HG03159 (cell line): ENCODE data around the gene RHBDD1.

ENCODE experiments used
- ATAC-seq: cut with Tn5 transposase; IDR thresholded peaks from one replicate; pipeline ENCODE4 v1.9.1; 2021; ENCODE audit warnings: mild to moderate bottlenecking, moderate library complexity; ENCODE audit not compliant: unreplicated experiment

The RHBDD1 gene

DNA sequence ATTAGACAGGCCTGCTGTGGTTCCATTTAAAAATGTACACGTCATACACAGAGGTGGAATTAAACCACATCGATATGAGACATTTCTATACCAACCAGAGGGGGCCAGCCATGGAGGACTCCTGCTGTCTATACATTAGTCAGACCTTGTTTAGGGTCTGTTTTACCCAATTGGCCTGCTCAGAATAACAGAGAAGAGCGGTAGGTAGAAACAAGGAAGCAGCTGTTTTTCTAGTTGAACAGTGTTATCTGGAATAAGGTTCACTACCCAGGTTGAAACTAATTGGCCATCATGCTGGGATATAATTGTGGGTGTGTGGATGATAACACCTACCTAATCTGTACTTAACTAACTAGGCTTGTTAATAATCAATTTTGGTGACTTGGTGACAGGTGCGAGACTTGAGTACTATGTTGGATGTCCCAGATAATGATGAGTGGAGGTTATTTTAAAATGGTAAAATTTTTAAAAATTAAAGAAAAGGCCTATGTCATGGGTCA lies 47.5 kb downstream of the RHBDD1 start:
- ATAC-seq = no peak

DNA sequence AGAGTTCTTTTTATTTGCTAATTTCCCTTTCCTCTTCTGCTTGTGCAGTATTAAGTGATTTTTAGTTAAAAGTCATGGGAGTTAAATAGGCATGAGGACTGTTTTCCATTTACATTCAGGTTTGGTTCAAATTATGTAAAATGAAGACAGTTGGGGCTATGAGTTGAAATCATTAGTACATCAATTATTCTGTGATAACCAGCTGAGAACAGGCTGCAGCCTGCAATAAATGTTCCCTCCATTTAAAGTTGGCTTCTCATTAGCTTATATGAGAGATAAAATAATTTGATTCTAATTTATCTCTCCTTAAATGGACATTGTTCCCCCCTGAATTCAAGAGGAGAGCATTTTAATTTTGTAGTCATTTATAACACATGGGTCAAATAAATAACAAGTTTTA lies 48.3 kb downstream of the RHBDD1 start:
- no peak for ATAC-seq

DNA sequence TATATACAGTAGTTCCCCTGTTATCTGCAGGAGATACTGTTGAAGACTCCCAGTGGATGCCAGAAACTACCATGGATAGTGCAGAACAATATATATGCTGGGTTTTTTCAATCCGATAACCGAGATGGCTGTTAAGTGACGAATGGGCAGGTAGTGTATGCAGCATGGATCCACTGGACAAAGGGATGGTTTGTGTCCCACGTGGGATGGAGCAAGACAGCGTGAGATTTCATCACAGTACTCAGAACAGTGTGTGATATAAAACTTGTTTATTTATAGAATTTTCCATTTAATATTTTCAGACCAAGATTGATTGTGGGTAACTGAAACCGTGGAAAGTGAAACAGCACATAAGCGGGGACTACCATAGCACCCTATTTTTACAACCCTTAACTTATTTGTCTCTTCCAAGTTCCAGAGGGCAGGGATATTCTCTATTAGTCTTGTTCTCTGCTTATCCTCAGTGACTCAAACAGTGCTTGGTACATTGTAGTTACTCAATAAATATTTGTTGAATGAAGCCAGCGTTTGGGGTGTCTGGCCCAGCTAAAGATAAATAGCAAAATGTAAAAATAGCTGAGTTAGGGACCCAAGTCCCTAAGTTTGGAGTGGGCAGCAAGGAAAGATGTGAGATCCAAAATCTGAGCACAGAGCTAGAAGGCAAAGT lies 50.0 kb downstream of the RHBDD1 start:
- ATAC-seq = no peak

DNA sequence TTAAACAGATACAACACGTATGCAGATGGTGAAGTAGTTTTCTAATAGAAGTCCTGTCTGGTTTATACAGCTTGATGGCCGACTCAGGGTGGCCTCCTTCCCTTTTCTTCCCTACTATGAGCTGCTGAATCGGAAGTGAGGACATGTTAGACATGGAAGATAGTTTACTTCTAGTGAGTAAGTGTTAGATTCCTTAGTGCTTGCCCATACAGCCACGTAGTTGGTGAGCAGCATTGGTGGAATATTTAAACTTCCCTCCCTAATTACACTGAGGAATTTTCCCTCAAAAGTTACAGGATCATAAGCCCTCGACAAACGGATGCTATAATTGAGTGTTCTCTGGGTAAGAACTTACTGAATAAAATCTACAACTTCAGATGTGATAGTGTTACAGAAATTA lies 52.1 kb downstream of the RHBDD1 start:
- no peak for ATAC-seq

DNA sequence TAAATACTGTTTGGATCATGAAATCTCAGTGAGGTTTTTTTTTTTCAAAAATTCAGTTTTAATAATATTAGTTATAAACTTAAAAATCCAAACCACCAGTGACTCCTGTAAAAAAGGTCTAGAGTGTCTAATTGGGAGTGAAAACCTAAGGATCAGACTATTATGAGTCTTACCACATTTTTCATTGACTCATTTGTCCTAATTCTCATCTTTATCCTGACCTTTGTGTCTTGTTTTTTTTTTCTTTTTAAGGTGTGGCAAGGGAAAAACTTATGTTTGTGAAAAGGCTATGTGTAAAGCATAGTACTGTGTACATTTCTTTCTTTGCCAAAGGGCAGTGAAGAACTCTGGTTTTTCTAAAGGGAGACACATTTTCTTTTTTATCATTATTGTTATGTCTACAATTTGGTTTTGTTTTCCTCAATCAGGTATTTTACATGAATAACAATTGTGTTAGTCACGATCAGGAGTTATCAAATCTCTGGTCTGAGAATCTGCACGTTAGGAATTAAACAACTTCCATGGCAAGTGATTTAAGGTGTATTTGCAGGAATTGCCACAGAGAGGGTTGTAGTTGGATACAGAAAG lies 52.6 kb downstream of the RHBDD1 start:
- ATAC-seq = no peak

DNA sequence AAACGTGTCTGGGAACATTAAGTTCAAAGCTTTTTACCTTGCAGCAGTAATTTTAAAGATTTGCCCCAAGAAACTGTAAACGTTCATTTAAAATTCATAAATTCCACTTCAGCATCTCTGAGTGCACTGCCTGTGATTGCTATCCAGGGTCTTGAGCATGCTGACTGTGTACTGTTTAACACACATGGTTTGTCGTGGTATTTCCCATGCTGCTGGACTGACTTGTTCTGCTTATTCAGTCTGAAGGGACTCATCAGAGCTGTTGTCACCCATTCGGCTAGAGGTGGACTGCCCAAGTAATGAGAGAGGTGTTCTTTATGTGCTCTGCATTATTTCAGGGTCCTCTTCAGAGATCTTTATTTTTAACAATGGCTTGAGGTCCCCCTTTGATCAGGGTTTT lies 53.1 kb downstream of the RHBDD1 start:
- ATAC-seq = no peak

DNA sequence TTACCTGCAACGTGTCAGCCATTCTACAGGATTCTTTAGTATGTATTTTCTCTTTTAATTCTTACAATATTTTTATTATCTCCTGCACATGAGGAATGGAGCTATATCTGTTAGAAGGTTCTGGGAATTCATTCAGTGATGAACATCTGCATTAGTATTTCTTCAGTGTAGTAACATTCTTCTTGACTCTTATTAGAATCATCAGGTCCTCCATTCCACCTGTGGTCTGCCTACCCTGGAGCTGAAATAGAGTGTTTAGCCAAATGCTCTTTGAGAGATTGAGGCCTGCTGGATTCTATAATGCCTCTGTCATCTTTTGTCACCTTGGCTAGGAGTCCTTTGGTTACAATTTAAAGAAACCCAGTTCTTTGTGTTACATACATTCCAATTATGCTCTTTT lies 54.4 kb downstream of the RHBDD1 start:
- no peak for ATAC-seq

DNA sequence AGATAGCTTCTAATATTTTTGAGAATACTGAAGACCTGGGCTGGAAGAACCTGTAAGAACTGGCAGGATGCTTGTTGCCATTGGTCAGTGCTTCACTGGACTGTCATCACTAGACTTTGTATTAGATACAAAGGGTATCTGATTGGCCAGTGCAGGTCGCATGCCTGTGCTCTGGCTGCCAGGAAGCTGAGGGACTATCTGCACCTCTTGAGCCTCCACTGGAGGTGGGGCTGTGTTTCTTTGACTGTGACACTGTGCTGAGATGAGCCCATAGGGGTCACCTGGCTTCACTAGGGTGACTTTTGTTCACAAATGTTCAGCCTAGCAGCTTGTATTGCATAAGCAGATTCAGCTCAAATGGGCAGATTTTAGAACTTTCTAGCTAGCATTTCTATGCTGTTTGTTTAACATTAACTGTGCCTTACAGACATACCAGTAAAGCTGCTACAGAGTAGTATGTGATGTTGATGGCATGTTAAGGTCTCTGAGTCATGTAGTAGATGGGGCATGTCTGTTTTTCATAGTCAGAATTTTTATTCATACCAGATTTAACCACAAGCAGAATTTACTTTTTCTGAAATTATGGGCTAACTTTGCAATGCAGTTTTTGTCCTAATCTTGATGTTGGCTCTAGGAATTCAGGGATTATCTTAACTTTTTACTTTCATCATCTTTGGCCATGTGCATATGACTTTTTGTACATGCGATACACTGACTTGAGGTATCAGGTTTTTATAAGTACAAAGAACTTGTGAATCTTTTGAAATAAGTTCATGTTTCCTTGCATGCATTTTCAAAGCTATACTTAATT lies 56.1 kb downstream of the RHBDD1 start:
- ATAC-seq = no peak

DNA sequence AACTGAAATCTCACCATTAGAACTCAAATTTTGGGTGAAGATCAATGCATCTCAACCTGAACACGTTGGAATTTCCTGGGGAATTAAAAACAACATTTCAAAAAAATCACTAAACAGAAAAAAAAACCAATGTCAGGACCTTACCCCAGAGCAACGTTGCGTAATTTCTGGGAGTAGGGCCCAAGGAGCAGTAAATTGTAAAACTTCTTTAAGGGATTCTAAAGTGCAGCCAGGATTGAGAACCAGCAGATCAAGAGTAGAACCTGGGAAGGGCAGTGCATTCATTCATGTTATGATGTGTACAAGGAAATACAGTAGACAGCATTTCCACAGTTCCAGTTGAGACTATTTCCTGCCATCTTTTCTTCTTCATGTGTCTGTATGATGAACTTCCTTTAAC lies 56.9 kb downstream of the RHBDD1 start:
- no peak for ATAC-seq

DNA sequence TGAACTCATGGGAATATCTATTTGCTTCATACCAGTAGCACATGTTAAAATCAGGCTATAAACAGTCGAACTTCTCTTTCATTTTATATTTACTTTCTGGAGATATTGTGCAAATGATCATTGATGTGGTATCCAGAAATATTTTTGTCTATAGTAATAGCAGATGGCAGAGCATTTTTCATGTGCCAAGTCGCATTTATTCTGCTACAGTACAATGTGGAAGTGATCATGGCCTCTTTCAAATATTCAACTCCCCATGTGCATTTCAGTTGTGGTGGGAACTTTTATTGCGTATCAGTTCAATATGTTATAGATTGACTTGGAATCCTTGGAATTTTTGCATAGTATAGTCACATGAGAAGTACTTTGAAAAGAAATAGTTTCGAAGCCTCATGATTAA lies 57.4 kb downstream of the RHBDD1 start:
- ATAC-seq = no peak

DNA sequence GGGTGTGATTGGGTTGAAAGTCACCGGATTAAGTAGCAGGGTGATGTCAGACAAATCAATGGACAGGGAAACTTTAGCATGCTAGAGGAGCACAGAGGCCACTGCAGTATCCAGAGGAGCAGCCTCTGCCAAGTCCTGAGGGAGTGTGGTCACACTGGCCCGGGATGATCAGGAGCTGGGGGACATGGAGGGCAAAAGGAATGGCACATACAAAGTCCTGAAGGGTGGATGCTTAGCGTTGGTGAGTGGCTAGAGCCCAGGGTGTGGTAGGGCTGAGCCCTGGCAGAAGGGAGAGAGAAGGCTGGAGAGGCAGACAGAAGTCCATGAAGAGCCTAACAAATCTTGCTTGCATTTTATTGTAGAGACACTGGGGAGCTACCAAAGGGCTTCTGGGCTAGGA lies 58.9 kb downstream of the RHBDD1 start:
- no peak for ATAC-seq

DNA sequence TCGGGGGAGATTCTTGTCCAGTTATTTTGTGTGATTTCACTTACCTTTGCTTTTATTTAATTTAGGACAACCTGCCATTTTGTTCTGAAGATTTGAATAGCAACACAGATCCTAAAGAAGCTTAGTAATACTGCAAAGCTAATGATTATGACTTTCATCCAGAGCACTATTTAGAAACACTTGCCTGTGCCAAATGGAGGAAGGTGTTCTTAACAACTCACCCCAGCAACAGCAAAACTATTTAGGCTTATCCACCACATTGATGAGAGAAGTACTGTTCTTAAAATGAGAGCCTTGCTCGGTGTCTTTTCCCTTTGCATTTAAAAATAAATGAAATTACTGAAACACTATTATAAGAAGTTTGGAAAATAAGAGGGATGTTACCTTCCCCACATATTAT lies 59.7 kb downstream of the RHBDD1 start:
- ATAC-seq = no peak

DNA sequence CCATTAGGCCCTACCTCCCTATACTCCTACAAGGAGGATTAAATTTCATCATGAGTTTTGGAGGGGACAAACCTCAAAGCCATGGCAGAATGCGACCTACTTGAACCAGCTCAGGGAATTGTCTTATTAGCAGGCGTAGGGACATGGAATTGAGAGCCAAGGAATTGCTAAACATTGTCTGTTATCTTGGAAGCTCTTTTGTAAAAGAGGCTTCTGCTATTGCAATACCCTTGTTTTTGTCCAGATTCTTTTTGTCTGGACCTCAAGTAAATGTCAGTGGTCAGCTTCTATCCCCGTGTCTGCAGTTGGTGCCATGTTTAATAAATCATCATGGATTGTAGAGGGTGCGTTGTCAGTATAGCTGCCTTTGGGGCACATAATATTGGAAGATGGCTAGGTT lies 62.3 kb downstream of the RHBDD1 start:
- ATAC-seq = no peak

DNA sequence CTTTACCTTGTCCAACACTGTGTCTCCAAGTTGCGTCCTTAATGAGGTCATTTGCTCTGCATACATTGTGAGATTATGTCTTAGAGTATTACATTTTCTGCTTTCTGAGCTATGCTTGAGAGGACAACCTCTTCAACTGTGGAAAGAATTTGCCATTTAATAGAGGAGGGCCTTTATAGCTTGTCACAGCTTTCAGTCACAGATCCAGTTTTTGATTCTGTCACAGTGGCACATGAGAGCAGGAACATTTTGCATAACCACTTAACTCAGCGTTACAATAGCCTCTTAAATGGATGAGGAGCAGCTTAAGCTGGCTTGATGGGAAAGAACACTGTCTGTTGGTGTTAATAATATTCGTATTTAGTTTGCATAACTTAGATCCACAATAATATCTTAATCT lies 63.0 kb downstream of the RHBDD1 start:
- ATAC-seq = no peak

DNA sequence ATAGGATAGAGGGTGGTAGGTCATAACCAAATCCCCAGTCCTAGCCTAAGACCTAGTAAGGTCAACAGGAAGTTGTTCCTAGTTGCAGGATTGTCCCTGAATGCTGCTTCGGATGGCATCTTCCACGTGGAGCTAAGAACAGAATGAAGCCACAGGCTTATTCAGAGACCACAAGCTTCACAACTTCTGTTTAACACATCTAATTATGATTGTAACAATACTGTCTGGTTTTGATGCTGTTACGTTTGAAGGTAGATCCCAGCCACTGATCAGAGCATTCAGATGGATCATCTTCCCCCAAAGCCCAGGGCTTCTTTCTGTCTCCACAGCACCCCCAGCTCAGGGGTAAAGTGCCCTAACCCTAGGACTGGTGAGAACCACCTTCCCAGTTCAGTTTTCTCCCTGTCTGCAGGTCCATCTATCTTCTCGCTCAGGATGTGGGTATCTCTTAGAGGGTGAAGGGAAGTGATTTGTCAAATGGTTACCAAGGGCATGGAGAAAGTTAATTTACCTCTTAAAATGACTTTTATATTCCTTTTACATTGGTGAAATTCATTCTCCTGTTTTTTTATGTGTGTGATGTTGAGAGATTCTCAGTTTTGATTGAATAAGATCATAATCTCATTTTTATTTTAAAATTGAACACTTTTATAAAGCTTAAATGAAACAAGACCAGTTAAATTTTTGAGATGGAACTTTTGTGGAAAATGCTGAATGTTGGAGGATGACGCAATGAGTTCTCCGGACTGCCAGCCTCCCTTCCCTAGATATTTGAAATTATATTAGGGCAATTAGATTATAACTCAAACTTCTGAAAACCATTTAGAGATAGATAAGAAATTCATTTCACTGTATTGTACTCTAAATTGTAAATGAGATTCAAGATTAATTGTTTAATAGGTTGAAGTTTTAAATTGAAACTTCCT lies 66.5 kb downstream of the RHBDD1 start:
- ATAC-seq = no peak

DNA sequence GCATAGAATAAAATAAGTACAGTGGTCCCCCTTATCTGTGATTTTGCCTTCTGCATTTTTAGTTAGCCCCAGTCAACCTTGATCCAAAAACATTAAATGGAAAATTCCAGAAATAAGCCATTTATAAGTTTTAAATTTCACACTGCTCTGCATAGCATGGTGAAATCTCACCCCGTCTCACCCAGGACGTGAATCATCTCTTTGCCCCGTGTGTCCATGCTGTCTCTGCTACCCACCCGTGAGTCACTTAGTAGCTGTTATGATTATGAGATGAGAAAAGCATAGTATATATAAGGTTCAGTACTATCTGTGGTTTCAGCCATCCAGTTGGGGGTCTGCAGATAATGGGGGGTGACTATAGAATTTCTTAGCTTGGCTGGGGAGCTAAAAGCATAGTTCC lies 67.3 kb downstream of the RHBDD1 start:
- no peak for ATAC-seq

DNA sequence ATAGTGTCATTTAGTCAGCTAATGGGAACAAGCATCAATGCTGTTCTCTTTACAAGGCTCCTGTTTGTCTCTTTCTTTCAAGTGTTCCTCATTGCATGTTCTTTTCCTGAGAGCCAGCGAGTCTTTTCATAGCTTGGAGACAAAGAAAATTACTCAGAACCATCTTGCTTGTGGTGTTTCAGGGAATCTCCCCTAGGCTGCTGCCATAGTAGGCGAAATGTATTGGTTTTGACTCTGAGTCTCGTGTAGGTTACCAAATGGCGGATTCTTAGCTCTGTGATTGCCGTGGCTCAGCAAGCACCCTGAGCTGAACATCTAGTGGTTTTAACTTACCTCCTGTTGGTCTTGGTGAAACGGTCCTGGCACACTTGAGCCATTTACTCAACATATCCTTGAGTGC lies 68.7 kb downstream of the RHBDD1 start:
- ATAC-seq = peak; percentile 47

DNA sequence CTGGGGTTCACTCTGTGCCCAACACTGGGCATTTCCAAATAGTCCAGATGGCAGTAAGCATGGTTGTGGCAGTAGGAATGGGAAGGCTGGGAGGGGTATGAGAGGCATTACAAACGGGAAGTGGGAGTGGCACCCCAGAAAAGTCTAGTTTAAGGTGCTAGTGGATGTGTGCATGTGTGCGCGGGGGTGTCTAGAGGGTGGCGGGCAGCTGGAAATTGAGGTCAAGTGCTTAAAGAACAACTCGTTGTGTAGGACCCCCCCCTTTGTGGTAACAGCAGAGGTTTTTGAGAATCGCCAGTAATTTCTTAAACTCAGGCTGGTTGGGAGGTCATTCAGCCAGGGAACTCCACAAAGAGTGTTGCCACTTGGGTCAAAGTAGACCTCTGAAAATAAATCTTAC lies 69.9 kb downstream of the RHBDD1 start:
- ATAC-seq = peak; percentile 20

DNA sequence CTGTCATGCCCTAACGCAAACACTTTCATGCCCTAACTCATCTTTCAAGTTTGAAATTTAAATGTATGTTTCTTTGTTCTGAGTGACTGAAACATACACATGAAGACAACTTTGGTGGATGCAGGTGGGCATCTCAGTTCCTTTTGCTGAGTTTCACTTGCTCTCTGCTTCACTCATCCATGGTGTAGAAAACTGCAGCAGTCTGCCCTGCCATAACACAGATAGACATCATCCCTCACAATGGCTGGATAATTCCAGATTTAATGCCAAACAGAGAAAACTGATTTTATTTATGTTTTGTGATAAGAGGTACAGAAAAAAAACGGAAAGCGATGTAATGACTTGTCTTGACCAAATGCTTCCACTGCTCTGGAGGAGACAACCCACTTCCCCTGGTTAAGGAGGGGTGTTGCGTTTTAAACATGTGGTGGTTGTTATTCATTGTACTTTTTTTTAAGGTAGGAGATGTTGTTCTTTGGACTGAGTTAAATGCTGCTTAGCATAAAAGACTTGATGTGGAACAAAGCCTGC lies 70.4 kb downstream of the RHBDD1 start:
- ATAC-seq = peak; percentile 83

DNA sequence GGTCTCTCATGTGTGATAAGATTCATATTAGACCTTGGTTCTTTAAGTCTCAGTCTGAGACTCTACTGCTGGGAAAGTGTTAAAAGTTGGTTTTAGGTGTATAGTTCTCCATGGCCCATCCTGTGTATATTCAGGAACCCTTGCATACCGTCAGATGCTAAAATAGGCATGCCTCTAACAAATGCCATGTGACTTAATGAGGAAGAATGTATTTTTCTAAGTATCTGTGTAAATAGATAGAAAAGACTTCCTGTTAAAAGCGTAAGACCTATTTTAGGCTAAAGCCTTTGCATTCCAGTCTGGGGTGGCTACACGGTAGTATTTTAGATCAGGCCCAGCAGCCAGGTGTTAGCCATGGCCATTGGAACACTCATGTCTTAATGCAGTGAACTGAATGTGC lies 73.3 kb downstream of the RHBDD1 start:
- no peak for ATAC-seq

DNA sequence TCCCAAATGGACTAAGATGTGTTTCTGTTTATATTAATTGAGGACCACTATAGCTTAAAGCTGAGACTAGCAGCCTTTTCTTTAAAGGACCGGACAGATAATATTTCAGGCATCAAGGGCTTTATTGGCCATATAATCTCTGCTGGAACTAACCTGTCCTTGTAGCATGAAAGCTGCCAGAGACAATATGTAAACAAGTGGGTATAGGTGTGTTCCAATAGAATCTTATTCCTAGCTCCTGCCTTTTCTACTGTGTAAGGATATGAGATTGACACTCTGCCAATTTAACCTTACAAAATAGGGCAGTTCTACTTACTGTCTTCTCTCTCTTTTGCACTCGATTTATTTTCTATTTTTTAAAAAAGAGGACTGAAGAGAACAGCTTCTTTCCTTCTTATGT lies 74.0 kb downstream of the RHBDD1 start:
- no peak for ATAC-seq
